GM20431 (cell line): Measurements from ENCODE around the gene TXN.
"Not testable (repeated sequence)": the region's sequence is repeated elsewhere in the genome, so short reads cannot be mapped to it uniquely, and the experiment has no call there.

Source experiments
- in situ Hi-C: fragments of 300-500 bp; cut with MseI, MboI; formaldehyde crosslinking; loops from one replicate; pipeline ENCODE4 v1.15.0; 2020; ENCODE audit warnings: low sequenced_read_pairs; ENCODE audit not compliant: unreplicated experiment

Gene TXN

GRCh38 chr9:110258690-110259091 lies 2.4 kb upstream of the TXN start:
- in situ Hi-C loops, result no loop called here

DNA sequence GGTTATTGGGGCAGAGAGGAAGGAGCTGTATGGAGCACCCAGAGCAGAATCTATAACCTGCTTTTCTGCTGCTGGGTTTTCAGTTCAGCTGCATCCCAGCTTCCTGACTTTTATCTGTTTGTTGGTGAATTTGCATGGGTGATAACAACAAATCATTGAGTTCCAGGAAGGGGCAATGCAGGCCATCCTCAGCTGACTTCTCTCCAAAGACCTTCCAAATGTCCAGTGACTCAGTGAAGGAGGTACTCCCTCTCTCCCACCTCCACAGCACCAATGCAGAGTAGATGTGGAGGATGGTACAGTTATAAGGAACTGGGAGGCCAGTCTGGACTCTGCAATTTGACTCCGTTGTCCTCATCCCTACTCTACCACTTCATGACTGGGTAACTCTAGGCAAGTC lies 1.6 kb upstream of the TXN start:
- in situ Hi-C loops, result no loop called here

GRCh38 chr9:110257097-110257841 lies 962 bp upstream of the TXN start:
- in situ Hi-C loops, result no loop called here

DNA sequence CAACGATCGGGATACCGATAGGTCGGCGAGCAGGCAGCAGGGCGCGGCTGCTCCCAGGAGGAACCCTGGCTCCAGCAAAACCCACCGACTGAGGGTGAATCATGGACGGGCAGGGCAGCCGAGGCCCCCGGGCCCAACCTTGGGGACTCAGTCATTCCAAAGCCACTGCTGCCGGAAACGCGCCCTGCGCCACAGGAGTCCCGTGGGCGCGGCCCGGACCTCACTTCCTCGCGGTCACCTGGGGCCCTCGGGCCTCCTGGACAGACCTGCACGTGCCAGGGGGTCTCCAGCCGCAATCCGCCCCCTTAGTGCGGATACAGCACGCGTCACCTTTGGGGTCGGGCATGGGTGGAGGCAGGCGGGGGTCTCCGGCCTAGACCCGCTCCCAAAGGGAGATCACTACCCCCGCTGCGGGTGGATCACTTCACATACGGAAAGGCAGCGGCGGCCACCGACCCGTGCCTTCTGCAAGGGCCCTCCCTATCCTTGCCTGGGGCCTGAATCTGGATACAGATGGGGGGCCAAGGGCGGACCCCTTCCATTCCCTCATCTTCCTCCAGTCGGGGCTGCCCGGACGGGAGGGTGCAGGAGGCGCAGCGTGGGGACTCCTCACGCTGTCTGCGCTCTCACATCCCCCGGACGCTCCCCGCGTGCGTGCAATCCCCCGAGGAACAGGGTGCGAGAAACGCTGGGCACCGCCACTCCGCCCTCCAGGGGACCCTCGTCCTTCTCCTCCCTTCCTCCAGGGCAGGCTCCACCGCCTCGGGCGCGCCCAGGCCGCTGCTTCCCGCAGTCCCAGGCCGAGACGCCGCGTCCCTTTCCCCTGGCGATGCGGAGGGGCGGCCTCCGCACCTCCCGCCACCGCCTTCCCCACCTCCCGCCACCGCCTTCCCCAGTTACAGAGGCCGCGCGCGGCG lies 586 bp downstream of the TXN start:
- in situ Hi-C loops, result no loop called here

- in situ Hi-C loops, result no loop called here
These were observed 1.3 kb downstream of the TXN start for GRCh38 chr9:110255034-110255462.

DNA sequence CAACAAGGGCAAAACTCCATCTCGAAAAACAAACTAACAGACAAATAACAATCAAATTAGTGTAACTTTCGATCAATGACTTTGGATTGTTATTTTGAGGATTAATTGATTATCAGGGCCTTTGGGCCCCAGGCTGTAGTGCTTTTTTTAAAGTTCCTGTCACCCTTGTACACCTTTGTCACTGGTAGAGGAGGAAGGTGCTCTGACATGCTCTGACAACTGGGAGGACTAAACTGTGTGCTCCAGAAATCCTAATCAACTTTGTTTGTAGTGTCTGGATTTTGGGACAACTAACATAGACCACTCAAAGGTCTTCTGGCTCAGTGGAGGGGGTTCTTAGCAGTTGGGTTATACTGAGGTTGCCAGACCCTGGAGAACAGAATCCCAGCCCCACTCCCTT lies 1.8 kb downstream of the TXN start:
- in situ Hi-C loops, result no loop called here

GRCh38 chr9:110252509-110253139 lies 3.7 kb downstream of the TXN start:
- in situ Hi-C loops, result no loop called here

GRCh38 chr9:110251770-110252169 lies 4.5 kb downstream of the TXN start:
- in situ Hi-C loops, result not testable (repeated sequence)

DNA sequence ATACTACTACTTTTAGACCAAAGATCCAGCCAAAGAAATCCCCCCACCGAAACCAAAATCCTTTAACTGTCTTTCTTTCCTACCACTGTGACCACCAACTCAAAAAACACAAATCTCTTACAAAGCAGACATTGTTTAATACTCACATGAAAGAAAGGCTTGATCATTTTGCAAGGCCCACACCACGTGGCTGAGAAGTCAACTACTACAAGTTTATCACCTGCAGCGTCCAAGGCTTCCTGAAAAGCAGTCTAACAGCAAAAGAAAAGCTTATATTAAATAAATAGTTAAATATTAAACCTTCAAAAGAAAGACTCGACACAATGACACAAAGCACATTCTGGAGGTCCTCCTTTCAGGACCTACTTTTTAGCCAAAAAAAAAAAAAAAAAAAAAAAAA lies 5.1 kb downstream of the TXN start:
- in situ Hi-C loops, result no loop called here

GRCh38 chr9:110249603-110250002 lies 6.7 kb downstream of the TXN start:
- in situ Hi-C loops, result no loop called here

GRCh38 chr9:110248361-110248760 lies 7.9 kb downstream of the TXN start:
- in situ Hi-C loops, result no loop called here

GRCh38 chr9:110246214-110246613 lies 10.1 kb downstream of the TXN start:
- in situ Hi-C loops, result no loop called here

DNA sequence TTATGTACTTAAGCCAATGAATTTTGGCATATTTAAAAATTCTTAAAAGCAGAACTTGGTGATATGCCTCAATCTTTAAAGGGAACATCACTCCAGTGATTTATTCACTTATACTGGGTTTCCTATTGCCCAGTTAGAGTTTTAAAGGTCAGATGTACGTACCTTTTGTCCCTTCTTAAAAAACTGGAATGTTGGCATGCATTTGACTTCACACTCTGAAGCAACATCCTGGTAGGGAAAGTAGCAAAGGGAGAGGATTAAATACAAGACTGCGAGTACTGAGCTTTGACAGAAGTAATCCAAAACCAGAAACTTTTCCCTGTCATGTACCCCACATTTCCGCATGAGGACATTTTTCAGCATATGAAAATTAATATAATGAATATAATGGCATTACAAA lies 11.7 kb downstream of the TXN start:
- in situ Hi-C loops, result no loop called here

DNA sequence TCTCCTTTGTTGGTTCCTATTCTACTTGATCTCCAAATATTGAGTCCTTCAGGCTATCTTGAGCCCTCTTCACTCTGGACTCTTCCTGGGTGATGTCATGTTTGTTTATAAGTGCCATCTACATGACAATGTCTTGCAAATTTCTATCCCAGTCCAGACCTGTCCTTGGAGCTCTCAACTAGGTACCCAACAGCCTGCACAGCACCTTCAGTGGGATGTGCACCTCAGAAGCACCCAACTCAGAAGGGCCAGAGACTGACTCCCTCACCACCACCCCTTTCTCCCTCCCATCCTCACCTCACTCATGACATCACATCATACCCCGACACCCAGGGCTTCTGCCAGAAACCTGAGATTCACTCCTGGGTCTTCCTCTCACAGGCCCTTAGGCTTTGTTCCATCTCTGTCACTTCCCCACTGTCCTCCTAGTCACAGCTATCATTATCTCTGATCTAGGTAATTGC lies 14.4 kb downstream of the TXN start:
- in situ Hi-C loops, result no loop called here

- in situ Hi-C loops, result no loop called here
These were observed 14.9 kb downstream of the TXN start for GRCh38 chr9:110241260-110241857.

- in situ Hi-C loops, result no loop called here
These were observed 16.1 kb downstream of the TXN start for GRCh38 chr9:110240198-110240597.

- in situ Hi-C loops, result no loop called here
These were observed 28.0 kb downstream of the TXN start for GRCh38 chr9:110228321-110228720.

DNA sequence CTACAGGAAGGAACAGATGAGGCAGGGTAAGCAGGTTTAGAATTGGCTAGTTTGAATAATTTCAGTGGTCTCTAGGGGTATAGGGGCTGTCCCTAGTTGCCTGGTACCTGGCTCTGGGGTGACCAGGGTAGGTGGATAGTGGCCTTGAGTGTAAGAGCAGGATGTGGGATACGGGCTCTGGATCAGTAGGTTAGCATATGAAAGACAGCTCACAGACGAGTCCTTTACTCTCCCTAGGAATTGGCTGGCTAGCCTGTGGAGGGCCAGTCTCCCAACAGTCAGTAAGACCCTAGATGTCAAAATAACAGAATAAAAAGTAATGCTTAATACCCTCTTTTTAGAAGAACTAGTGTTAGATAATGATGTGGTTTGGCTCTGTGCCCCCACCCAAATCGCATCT lies 31.7 kb downstream of the TXN start:
- in situ Hi-C loops, result loop anchor here (25.0 kb wide), 1 partner anchor 637 kb away; no protein-coding TSS in a partner anchor

GRCh38 chr9:110220809-110221208 lies 35.5 kb downstream of the TXN start:
- in situ Hi-C loops, result loop anchor here (25.0 kb wide), 1 partner anchor 634 kb away; no protein-coding TSS in a partner anchor

GRCh38 chr9:110217656-110218099 lies 38.6 kb downstream of the TXN start:
- in situ Hi-C loops, result loop anchor here (25.0 kb wide), 1 partner anchor 630 kb away; no protein-coding TSS in a partner anchor
